A549 (cell line): ENCODE data around the gene TRPV4. TPM values are rescaled to one million over a fixed set of nuclear protein-coding genes. Genes with fewer than 3 reads are reported as not detected.

Experiments used
- ATAC-seq, 2 experiments: fragments of 200-7000 bp in 1 of 2; fragments of >200 bp in 1 of 2; cut with Nextera tagmentation in 1 of 2; cut with Tn5 transposase in 1 of 2; 3 replicates each; pipeline versions ENCODE4 v1.8.0 to v1.9.1; 2018 to 2020; ENCODE audit warnings: mild to moderate bottlenecking in 1 of 2, moderate library complexity in 1 of 2
- CTCF ChIA-PET: fragments of 300-600 bp; sonication (Branson Sonifier 250); formaldehyde crosslinking; extraction: SDS; loops from one replicate; lab custom pipeline; 2021; ENCODE audit warnings: antibody characterized with exemption, inconsistent platforms; lab: Yijun Ruan, JAX
- POLR2A ChIA-PET: fragments of 350-600 bp; formaldehyde crosslinking; extraction: SDS; loops from one replicate; lab custom pipeline; 2021; ENCODE audit warnings: antibody characterized with exemption, inconsistent platforms; lab: Yijun Ruan, JAX
- DNase-seq, 2 experiments: peaks; one replicate each; pipeline versions ENCODE4 v3.0.0 to v3.0.0-alpha.2; 2011 to 2016; ENCODE audit warnings: low read depth in 1 of 2, low spot score in 1 of 2
- FAIRE-seq: peaks from 2 replicates; lab custom pipeline; 2011; peaks lifted over from hg19 to GRCh38; lab: Jason Lieb, UNC
- H3K27ac ChIP-seq, 2 experiments: fragments of >200 bp; sonication (Bioruptor Twin); formaldehyde crosslinking; 3 replicates each; pipeline ENCODE4 v1.5.1; 2016 to 2017
- H3K4me1 ChIP-seq: fragments of >200 bp; sonication (Bioruptor Twin); formaldehyde crosslinking; 3 replicates; pipeline ENCODE4 v1.6.1; 2016
- H3K4me2 ChIP-seq: fragments of >200 bp; sonication (Bioruptor Twin); formaldehyde crosslinking; 3 replicates; pipeline ENCODE4 v1.6.1; 2016
- H3K4me3 ChIP-seq: fragments of >200 bp; sonication (Bioruptor Twin); formaldehyde crosslinking; 3 replicates; pipeline ENCODE4 v1.5.1; 2016
- H3K9me3 ChIP-seq: fragments of >200 bp; sonication (Bioruptor Twin); formaldehyde crosslinking; 3 replicates; pipeline ENCODE4 v1.6.1; 2016
- CBX2 ChIP-seq: fragments of 200-600 bp; sonication (generic); IDR thresholded peaks from 2 replicates; pipeline ENCODE4 v1.6.1; 2016; ENCODE audit warnings: low read depth, mild to moderate bottlenecking, borderline replicate concordance
- CHD2 ChIP-seq: fragments of 150-350 bp; IDR thresholded peaks from 2 replicates; pipeline ENCODE4 v1.6.1; 2014; ENCODE audit warnings: low read length; ENCODE audit not compliant: partially characterized antibody
- CHD4 ChIP-seq: fragments of 200-600 bp; sonication (generic); IDR thresholded peaks from 2 replicates; pipeline ENCODE4 v1.6.1; 2016; ENCODE audit warnings: antibody characterized with exemption, mild to moderate bottlenecking, borderline replicate concordance
- EP300 ChIP-seq, 2 experiments: fragments of >200 bp; sonication (Bioruptor Twin); formaldehyde crosslinking; IDR thresholded peaks; 2 replicates in 1 of 2; 3 replicates in 1 of 2; pipeline ENCODE4 v1.6.1; 2016 to 2017
- ESRRA ChIP-seq: fragments of 150-350 bp; IDR thresholded peaks from 2 replicates; pipeline ENCODE4 v1.6.1; 2014; ENCODE audit warnings: mild to moderate bottlenecking, low read length, borderline replicate concordance
- FOSB ChIP-seq: fragments of 250-450 bp; sonication (Bioruptor Pico); IDR thresholded peaks from 2 replicates; pipeline ENCODE4 v1.5.0; 2020; ENCODE audit warnings: mild to moderate bottlenecking, moderate library complexity
- FOSL2 ChIP-seq, 2 experiments: fragments of 450-650 bp in 1 of 2; fragments of >200 bp in 1 of 2; sonication (Bioruptor Twin) in 1 of 2; formaldehyde crosslinking; IDR thresholded peaks; 2 replicates each; pipeline versions ENCODE4 v1.5.0 to v1.6.1; 2016 to 2020; ENCODE audit warnings: mild to moderate bottlenecking in 1 of 2, moderate library complexity in 1 of 2
- GATA3 ChIP-seq: IDR thresholded peaks from 2 replicates; pipeline ENCODE4 v1.6.1; 2012; ENCODE audit warnings: borderline replicate concordance
- HEYL ChIP-seq: fragments of 250-450 bp; sonication (Bioruptor Pico); IDR thresholded peaks from 2 replicates; pipeline ENCODE4 v1.8.0; 2021; ENCODE audit warnings: mild to moderate bottlenecking, moderate library complexity
- JUN ChIP-seq, 2 experiments: fragments of >200 bp; sonication (Bioruptor Twin); formaldehyde crosslinking; IDR thresholded peaks; 2 replicates in 1 of 2; 3 replicates in 1 of 2; pipeline ENCODE4 v1.6.1; 2016 to 2017
- JUNB ChIP-seq: fragments of >200 bp; sonication (Bioruptor Twin); formaldehyde crosslinking; IDR thresholded peaks from 2 replicates; pipeline ENCODE4 v1.6.1; 2016
- KDM5A ChIP-seq: fragments of 200-600 bp; sonication (generic); IDR thresholded peaks from 2 replicates; pipeline ENCODE4 v1.6.1; 2016; ENCODE audit warnings: antibody characterized with exemption, mild to moderate bottlenecking
- NR3C1 ChIP-seq: fragments of >200 bp; sonication (Bioruptor Twin); formaldehyde crosslinking; IDR thresholded peaks from 3 replicates; pipeline ENCODE4 v1.6.1; 2017
- RAD21 ChIP-seq, 2 experiments: fragments of >200 bp in 1 of 2; sonication (Bioruptor Twin) in 1 of 2; formaldehyde crosslinking in 1 of 2; IDR thresholded peaks in 1 of 2; conservative IDR thresholded peaks in 1 of 2; 2 replicates in 1 of 2; 3 replicates in 1 of 2; pipeline ENCODE4 v1.6.1; 2012 to 2018; ENCODE audit warnings: inconsistent platforms in 1 of 2
- SMC3 ChIP-seq: fragments of >200 bp; sonication (Bioruptor Twin); formaldehyde crosslinking; IDR thresholded peaks from 3 replicates; pipeline ENCODE4 v1.6.1; 2018; ENCODE audit warnings: inconsistent platforms
- TP53 ChIP-seq: fragments of 250-450 bp; sonication (Bioruptor Pico); IDR thresholded peaks from 2 replicates; pipeline ENCODE4 v1.5.0; 2021; ENCODE audit warnings: mild to moderate bottlenecking, moderate library complexity
- ZC3H11A ChIP-seq: fragments of 450-650 bp; IDR thresholded peaks from 2 replicates; pipeline ENCODE4 v1.6.1; 2014; ENCODE audit warnings: antibody characterized with exemption, mild to moderate bottlenecking
- ZSCAN20 ChIP-seq: fragments of 250-450 bp; sonication (Bioruptor Pico); IDR thresholded peaks from 2 replicates; pipeline ENCODE4 v1.8.0; 2022; ENCODE audit warnings: mild to moderate bottlenecking, moderate library complexity
- WGBS: methylation state at CpG from one replicate; pipeline ENCODE4 v1.1.6; 2017; ENCODE audit errors: missing lambda C conversion rate; 5-methylcytosine and 5-hydroxymethylcytosine counted together
- polyA plus RNA-seq, 4 experiments: library from polyadenylated mRNA; depleted of rRNA in 3 of 4; stranded (reverse); fragments of >200 nt; fragmentation: RNase III in 1 of 4; extraction: RNeasy Plus Mini Kit Qiagen cat#74134 plus additional on column Dnase treatment in 1 of 4; gene quantifications; 2 replicates in 3 of 4; 3 replicates in 1 of 4; pipeline ENCODE4 v1.2.3, GENCODE V29; 2011 to 2017
- TF ChIP-seq, protein P1 (sequence below): fragments of 200-600 bp; sonication (generic); IDR thresholded peaks from 2 replicates; pipeline ENCODE4 v1.6.1; 2016; ENCODE audit warnings: antibody characterized with exemption, mild to moderate bottlenecking, moderate library complexity
- TF ChIP-seq, protein P2 (sequence below): fragments of >200 bp; sonication (Bioruptor Twin); formaldehyde crosslinking; IDR thresholded peaks from 3 replicates; pipeline ENCODE4 v1.5.1; 2016

The TRPV4 gene
- polyA plus RNA-seq, 2 of the 4 experiments (the other 2 are of a cell fraction), result 0.15 to 0.37 TPM

- Histone ChIP-seq H3K27ac (no peak overlapping the region), H3K4me3 (no peak overlapping the region), H3K4me2 (no peak overlapping the region), H3K4me1 (peaks cover 8% of the 10 kb centered on the region; the same call in 1 of the 3 replicates)
- ATAC-seq, result peak in 1 of 2 experiments; percentile 14; a peak in 2 of 6 replicates
- POLR2A ChIA-PET, result no interaction called here
- TF ChIP-seq ZSCAN20 (CRISPR knock-in tag), result no peak
- TF ChIP-seq RAD21 (conservative IDR thresholded peaks at IDR 0.05 in 1 of 2, IDR thresholded peaks at IDR 0.05 in 1 of 2), result no peak
- TF ChIP-seq CBX2, result no peak
- no peak for TF ChIP-seq CHD2
- no peak for TF ChIP-seq GATA3
- TF ChIP-seq, all 56 proteins: peak for 0
- DNase-seq (no peak), FAIRE-seq (no peak)
- CTCF ChIA-PET, result interaction anchor here (0.6 to 1.1 kb wide), 2 partner anchors 25 to 33 kb away, joined by 3 read pairs; no protein-coding TSS in a partner anchor
- WGBS, result 87% methylated on average over 14 of the region's 14 CpGs
- H3K9me3 ChIP-seq, result no peaks in the 10 kb centered on the region
These were observed 91.1 kb downstream of the TRPV4 start for GRCh38 chr12:109741970-109742703.

GRCh38 chr12:109741286-109741969 lies 91.8 kb downstream of the TRPV4 start:
- H3K9me3 ChIP-seq, result no peaks in the 10 kb centered on the region
- no peak for FAIRE-seq
- peaks cover 8% of the 10 kb centered on the region; the same call in 1 of the 3 replicates for H3K4me1 ChIP-seq
- CTCF ChIA-PET, result interaction anchor here (0.6 kb wide), 1 partner anchor 24 kb away, joined by 3 read pairs; no protein-coding TSS in a partner anchor
- H3K4me3 ChIP-seq, result no peak overlapping the region
- no peak for TF ChIP-seq JUN (IDR thresholded peaks at IDR 0.05)
- TF ChIP-seq CHD2, result no peak
- no peak for TF ChIP-seq JUNB
- no peak for TF ChIP-seq ZSCAN20 (CRISPR knock-in tag)
- TF ChIP-seq SMC3, result no peak
- TF ChIP-seq ESRRA, result no peak
- no peak for TF ChIP-seq TP53 (CRISPR knock-in tag)
- TF ChIP-seq NR3C1, result no peak
- no peak for TF ChIP-seq CHD4
- TF ChIP-seq HEYL (CRISPR knock-in tag), result no peak
- no peak for TF ChIP-seq FOSL2 (IDR thresholded peaks at IDR 0.05)
- no peak for TF ChIP-seq FOSL2 (CRISPR knock-in tag; IDR thresholded peaks at IDR 0.05)
- no peak for TF ChIP-seq KDM5A
- no peak for TF ChIP-seq FOSB (CRISPR knock-in tag)
- no peak for TF ChIP-seq EP300 (IDR thresholded peaks at IDR 0.05)
- TF ChIP-seq, protein P1, sequence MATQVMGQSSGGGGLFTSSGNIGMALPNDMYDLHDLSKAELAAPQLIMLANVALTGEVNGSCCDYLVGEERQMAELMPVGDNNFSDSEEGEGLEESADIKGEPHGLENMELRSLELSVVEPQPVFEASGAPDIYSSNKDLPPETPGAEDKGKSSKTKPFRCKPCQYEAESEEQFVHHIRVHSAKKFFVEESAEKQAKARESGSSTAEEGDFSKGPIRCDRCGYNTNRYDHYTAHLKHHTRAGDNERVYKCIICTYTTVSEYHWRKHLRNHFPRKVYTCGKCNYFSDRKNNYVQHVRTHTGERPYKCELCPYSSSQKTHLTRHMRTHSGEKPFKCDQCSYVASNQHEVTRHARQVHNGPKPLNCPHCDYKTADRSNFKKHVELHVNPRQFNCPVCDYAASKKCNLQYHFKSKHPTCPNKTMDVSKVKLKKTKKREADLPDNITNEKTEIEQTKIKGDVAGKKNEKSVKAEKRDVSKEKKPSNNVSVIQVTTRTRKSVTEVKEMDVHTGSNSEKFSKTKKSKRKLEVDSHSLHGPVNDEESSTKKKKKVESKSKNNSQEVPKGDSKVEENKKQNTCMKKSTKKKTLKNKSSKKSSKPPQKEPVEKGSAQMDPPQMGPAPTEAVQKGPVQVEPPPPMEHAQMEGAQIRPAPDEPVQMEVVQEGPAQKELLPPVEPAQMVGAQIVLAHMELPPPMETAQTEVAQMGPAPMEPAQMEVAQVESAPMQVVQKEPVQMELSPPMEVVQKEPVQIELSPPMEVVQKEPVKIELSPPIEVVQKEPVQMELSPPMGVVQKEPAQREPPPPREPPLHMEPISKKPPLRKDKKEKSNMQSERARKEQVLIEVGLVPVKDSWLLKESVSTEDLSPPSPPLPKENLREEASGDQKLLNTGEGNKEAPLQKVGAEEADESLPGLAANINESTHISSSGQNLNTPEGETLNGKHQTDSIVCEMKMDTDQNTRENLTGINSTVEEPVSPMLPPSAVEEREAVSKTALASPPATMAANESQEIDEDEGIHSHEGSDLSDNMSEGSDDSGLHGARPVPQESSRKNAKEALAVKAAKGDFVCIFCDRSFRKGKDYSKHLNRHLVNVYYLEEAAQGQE, result no peak
- TF ChIP-seq ZC3H11A, result no peak
- TF ChIP-seq, protein P2, sequence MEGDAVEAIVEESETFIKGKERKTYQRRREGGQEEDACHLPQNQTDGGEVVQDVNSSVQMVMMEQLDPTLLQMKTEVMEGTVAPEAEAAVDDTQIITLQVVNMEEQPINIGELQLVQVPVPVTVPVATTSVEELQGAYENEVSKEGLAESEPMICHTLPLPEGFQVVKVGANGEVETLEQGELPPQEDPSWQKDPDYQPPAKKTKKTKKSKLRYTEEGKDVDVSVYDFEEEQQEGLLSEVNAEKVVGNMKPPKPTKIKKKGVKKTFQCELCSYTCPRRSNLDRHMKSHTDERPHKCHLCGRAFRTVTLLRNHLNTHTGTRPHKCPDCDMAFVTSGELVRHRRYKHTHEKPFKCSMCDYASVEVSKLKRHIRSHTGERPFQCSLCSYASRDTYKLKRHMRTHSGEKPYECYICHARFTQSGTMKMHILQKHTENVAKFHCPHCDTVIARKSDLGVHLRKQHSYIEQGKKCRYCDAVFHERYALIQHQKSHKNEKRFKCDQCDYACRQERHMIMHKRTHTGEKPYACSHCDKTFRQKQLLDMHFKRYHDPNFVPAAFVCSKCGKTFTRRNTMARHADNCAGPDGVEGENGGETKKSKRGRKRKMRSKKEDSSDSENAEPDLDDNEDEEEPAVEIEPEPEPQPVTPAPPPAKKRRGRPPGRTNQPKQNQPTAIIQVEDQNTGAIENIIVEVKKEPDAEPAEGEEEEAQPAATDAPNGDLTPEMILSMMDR, result no peak
- no peak for DNase-seq
- H3K4me2 ChIP-seq, result no peak overlapping the region
- H3K27ac ChIP-seq, result no peak overlapping the region
- POLR2A ChIA-PET, result no interaction called here
- WGBS, result 48% methylated on average over 2 of the region's 4 CpGs
- no peak for ATAC-seq
